ENCODE results near the gene DNASE1L2.

Gene DNASE1L2

GRCh38 chr16:2229091-2229490 is 7.2 kb upstream of the DNASE1L2 start:
- no peak overlapping the region for H3K4me3 ChIP-seq (ENCODE audit: low read length)

GRCh38 chr16:2229632-2230250 is 6.5 kb upstream of the DNASE1L2 start:
- H3K4ac ChIP-seq (ENCODE audit: low read depth, low read length): no peak overlapping the region
- no peak overlapping the region for H2BK15ac ChIP-seq (replicated peaks; ENCODE audit: low read depth)
- H2BK5ac ChIP-seq (ENCODE audit: low read length): no peak overlapping the region
- no peak overlapping the region for H3K9ac ChIP-seq (ENCODE audit: low read length)
- whole genome bisulfite sequencing (ENCODE audit: extremely low coverage, insufficient coverage, low lambda C conversion rate): no CpG with 5 or more reads among the region's 23 CpGs
- H3K23ac ChIP-seq (ENCODE audit: low read length): no peak overlapping the region
- no peak overlapping the region for H2AK5ac ChIP-seq (ENCODE audit: low read length)
- H3K18ac ChIP-seq (ENCODE audit: low read length): no peak overlapping the region
- H3K79me2 ChIP-seq (ENCODE audit: control insufficient read depth, insufficient read depth, low read length): peaks cover 13% of the 10 kb centered on the region
- no peak overlapping the region for H4K5ac ChIP-seq (ENCODE audit: low read length)
- no peaks in the 10 kb centered on the region for H3K4me1 ChIP-seq (ENCODE audit: control insufficient read depth, low read depth, low read length)
- H3K27me3 ChIP-seq (ENCODE audit: insufficient read depth, low read length, poor library complexity): no peaks in the 10 kb centered on the region
- no peak overlapping the region for H2BK120ac ChIP-seq (ENCODE audit: low read depth, low read length)
- H3K79me1 ChIP-seq (ENCODE audit: low read length): peaks cover 12% of the 10 kb centered on the region
- no peaks in the 10 kb centered on the region for H3K36me3 ChIP-seq (ENCODE audit: control insufficient read depth, insufficient read depth, low read length)
- H3K4me2 ChIP-seq (ENCODE audit: low read length): no peak overlapping the region
- H3K56ac ChIP-seq (ENCODE audit: low read length): no peak overlapping the region
- no peak overlapping the region for H4K8ac ChIP-seq (ENCODE audit: low read depth, low read length)
- H3K4me3 ChIP-seq (ENCODE audit: low read length): no peak overlapping the region
- DNase-seq: no peak
- H3K27ac ChIP-seq (ENCODE audit: low read depth, low read length): no peak overlapping the region

More at GRCh38 chr16:2229091-2229490, 7.2 kb upstream of the DNASE1L2 start:
- Histone ChIP-seq H2AK5ac (ENCODE audit: low read length) (no peak overlapping the region), H3K56ac (ENCODE audit: low read length) (no peak overlapping the region), H3K27ac (ENCODE audit: low read depth, low read length) (no peak overlapping the region), H3K4ac (ENCODE audit: low read depth, low read length) (no peak overlapping the region), H3K79me1 (ENCODE audit: low read length) (peaks cover 13% of the 10 kb centered on the region), H2BK15ac (replicated peaks; ENCODE audit: low read depth) (no peak overlapping the region), H3K27me3 (ENCODE audit: insufficient read depth, low read length, poor library complexity) (no peaks in the 10 kb centered on the region), H4K5ac (ENCODE audit: low read length) (no peak overlapping the region), H3K23ac (ENCODE audit: low read length) (no peak overlapping the region), H3K18ac (ENCODE audit: low read length) (no peak overlapping the region), H3K36me3 (ENCODE audit: control insufficient read depth, insufficient read depth, low read length) (no peaks in the 10 kb centered on the region), H3K9ac (ENCODE audit: low read length) (no peak overlapping the region), H3K4me1 (ENCODE audit: control insufficient read depth, low read depth, low read length) (no peaks in the 10 kb centered on the region), H3K79me2 (ENCODE audit: control insufficient read depth, insufficient read depth, low read length) (peaks cover 18% of the 10 kb centered on the region), H4K8ac (ENCODE audit: low read depth, low read length) (no peak overlapping the region), H2BK5ac (ENCODE audit: low read length) (no peak overlapping the region), H3K4me2 (ENCODE audit: low read length) (no peak overlapping the region), H2BK120ac (ENCODE audit: low read depth, low read length) (no peak overlapping the region)
- no peak for DNase-seq
- WGBS (ENCODE audit: extremely low coverage, insufficient coverage, low lambda C conversion rate): no CpG with 5 or more reads among the region's 12 CpGs

DNA sequence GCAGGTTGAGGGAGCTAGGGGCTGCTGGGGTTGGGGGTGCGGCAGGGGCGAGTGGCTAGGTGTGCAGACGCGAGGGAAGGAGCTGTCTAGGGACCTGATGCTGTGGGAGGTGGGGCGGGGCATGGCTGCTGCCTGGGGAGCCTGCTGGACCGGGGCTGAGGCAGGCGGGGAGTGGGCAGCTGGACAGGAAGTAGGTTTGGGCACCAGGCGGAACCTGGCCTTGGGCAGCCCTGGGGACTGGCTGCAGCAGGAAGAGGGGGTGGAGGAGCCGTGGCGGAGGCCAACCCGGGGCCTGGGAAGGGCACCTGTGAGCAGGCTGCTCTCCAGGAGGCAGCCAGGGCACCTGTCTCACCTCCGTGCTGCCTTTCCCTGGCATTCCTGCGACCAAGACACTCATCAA is 5.9 kb upstream of the DNASE1L2 start:
- no peak overlapping the region for H3K9ac ChIP-seq (ENCODE audit: low read length)
- H4K8ac ChIP-seq (ENCODE audit: low read depth, low read length): no peak overlapping the region
- H3K27me3 ChIP-seq (ENCODE audit: insufficient read depth, low read length, poor library complexity): no peaks in the 10 kb centered on the region
- no peak for DNase-seq
- no peak overlapping the region for H3K27ac ChIP-seq (ENCODE audit: low read depth, low read length)
- no CpG with 5 or more reads among the region's 13 CpGs for WGBS (ENCODE audit: extremely low coverage, insufficient coverage, low lambda C conversion rate)
- no peak overlapping the region for H3K4me3 ChIP-seq (ENCODE audit: low read length)
- no peak overlapping the region for H3K4me2 ChIP-seq (ENCODE audit: low read length)
- H3K56ac ChIP-seq (ENCODE audit: low read length): no peak overlapping the region
- peaks cover 9% of the 10 kb centered on the region for H3K79me2 ChIP-seq (ENCODE audit: control insufficient read depth, insufficient read depth, low read length)
- H2AK5ac ChIP-seq (ENCODE audit: low read length): no peak overlapping the region
- H2BK120ac ChIP-seq (ENCODE audit: low read depth, low read length): no peak overlapping the region
- no peak overlapping the region for H2BK5ac ChIP-seq (ENCODE audit: low read length)
- no peak overlapping the region for H4K5ac ChIP-seq (ENCODE audit: low read length)
- H3K36me3 ChIP-seq (ENCODE audit: control insufficient read depth, insufficient read depth, low read length): no peaks in the 10 kb centered on the region
- H3K18ac ChIP-seq (ENCODE audit: low read length): no peak overlapping the region
- H3K4ac ChIP-seq (ENCODE audit: low read depth, low read length): no peak overlapping the region
- no peak overlapping the region for H3K23ac ChIP-seq (ENCODE audit: low read length)
- peaks cover 10% of the 10 kb centered on the region for H3K79me1 ChIP-seq (ENCODE audit: low read length)
- no peak overlapping the region for H2BK15ac ChIP-seq (replicated peaks; ENCODE audit: low read depth)
- H3K4me1 ChIP-seq (ENCODE audit: control insufficient read depth, low read depth, low read length): no peaks in the 10 kb centered on the region

GRCh38 chr16:2231016-2231931 is 5.0 kb upstream of the DNASE1L2 start:
- Histone ChIP-seq H3K18ac (ENCODE audit: low read length) (no peak overlapping the region), H3K27ac (ENCODE audit: low read depth, low read length) (no peak overlapping the region), H3K79me2 (ENCODE audit: control insufficient read depth, insufficient read depth, low read length) (peaks cover 6% of the 10 kb centered on the region), H2AK5ac (ENCODE audit: low read length) (no peak overlapping the region), H2BK15ac (replicated peaks; ENCODE audit: low read depth) (no peak overlapping the region), H3K4ac (ENCODE audit: low read depth, low read length) (no peak overlapping the region), H3K79me1 (ENCODE audit: low read length) (peaks cover 7% of the 10 kb centered on the region), H3K27me3 (ENCODE audit: insufficient read depth, low read length, poor library complexity) (no peaks in the 10 kb centered on the region), H2BK5ac (ENCODE audit: low read length) (no peak overlapping the region), H3K4me3 (ENCODE audit: low read length) (no peak overlapping the region), H3K4me1 (ENCODE audit: control insufficient read depth, low read depth, low read length) (no peaks in the 10 kb centered on the region), H3K56ac (ENCODE audit: low read length) (no peak overlapping the region), H4K8ac (ENCODE audit: low read depth, low read length) (no peak overlapping the region), H3K23ac (ENCODE audit: low read length) (no peak overlapping the region), H3K9ac (ENCODE audit: low read length) (no peak overlapping the region), H3K4me2 (ENCODE audit: low read length) (no peak overlapping the region), H2BK120ac (ENCODE audit: low read depth, low read length) (no peak overlapping the region), H3K36me3 (ENCODE audit: control insufficient read depth, insufficient read depth, low read length) (no peaks in the 10 kb centered on the region), H4K5ac (ENCODE audit: low read length) (no peak overlapping the region)
- no peak for DNase-seq
- WGBS (ENCODE audit: extremely low coverage, insufficient coverage, low lambda C conversion rate): no CpG with 5 or more reads among the region's 29 CpGs

GRCh38 chr16:2232094-2232990 is 3.9 kb upstream of the DNASE1L2 start:
- no peak overlapping the region for H2BK15ac ChIP-seq (replicated peaks; ENCODE audit: low read depth)
- no peak overlapping the region for H2BK120ac ChIP-seq (ENCODE audit: low read depth, low read length)
- peaks cover 2% of the 10 kb centered on the region for H3K79me2 ChIP-seq (ENCODE audit: control insufficient read depth, insufficient read depth, low read length)
- H3K9ac ChIP-seq (ENCODE audit: low read length): no peak overlapping the region
- H3K4me2 ChIP-seq (ENCODE audit: low read length): no peak overlapping the region
- no peak overlapping the region for H3K18ac ChIP-seq (ENCODE audit: low read length)
- H4K5ac ChIP-seq (ENCODE audit: low read length): no peak overlapping the region
- H3K4me3 ChIP-seq (ENCODE audit: low read length): no peak overlapping the region
- no peak overlapping the region for H3K23ac ChIP-seq (ENCODE audit: low read length)
- no peak overlapping the region for H3K27ac ChIP-seq (ENCODE audit: low read depth, low read length)
- H3K4ac ChIP-seq (ENCODE audit: low read depth, low read length): no peak overlapping the region
- peaks cover 3% of the 10 kb centered on the region for H3K27me3 ChIP-seq (ENCODE audit: insufficient read depth, low read length, poor library complexity)
- no peak for DNase-seq
- no peaks in the 10 kb centered on the region for H3K4me1 ChIP-seq (ENCODE audit: control insufficient read depth, low read depth, low read length)
- no peaks in the 10 kb centered on the region for H3K36me3 ChIP-seq (ENCODE audit: control insufficient read depth, insufficient read depth, low read length)
- H3K56ac ChIP-seq (ENCODE audit: low read length): no peak overlapping the region
- no peak overlapping the region for H2AK5ac ChIP-seq (ENCODE audit: low read length)
- no peak overlapping the region for H2BK5ac ChIP-seq (ENCODE audit: low read length)
- peaks cover 3% of the 10 kb centered on the region for H3K79me1 ChIP-seq (ENCODE audit: low read length)
- H4K8ac ChIP-seq (ENCODE audit: low read depth, low read length): no peak overlapping the region
- WGBS (ENCODE audit: extremely low coverage, insufficient coverage, low lambda C conversion rate): no CpG with 5 or more reads among the region's 41 CpGs
